Measurements from ENCODE around the gene TDRD7.
"Not testable (repeated sequence)": the region's sequence is repeated elsewhere in the genome, so short reads cannot be mapped to it uniquely, and the experiment has no call there.

Gene TDRD7

GRCh38 chr9:97431044-97431441 is 19.1 kb downstream of the TDRD7 start:
- DNase-seq = no peak

DNA sequence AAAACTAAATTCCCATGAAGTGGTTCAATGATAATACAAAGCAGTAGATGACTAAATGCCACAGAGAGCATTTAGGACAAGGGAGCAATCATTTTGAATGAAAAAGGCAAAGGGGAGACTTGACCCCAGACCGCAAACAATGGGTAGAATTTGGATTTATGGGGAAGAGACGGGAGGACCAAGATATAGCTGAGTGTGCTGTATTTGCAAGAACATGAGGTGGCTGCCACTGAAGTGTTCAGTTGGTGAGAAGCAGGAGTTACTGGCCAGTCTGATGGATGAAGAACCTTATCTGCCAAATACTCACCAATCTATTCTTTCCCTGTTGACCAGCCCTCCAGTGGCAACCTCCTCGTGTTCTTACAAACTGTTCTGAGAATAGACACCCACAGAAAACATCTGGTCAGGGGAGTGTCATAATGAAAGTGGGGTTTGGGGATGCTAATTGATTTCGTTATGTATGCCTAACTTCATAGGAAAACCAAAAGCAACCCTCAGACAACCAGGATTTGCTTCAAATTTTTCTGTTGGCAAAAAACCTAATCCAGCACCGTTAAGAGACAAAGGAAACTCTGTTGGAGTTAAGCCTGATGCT is 19.8 kb downstream of the TDRD7 start:
- no peak for DNase-seq

GRCh38 chr9:97437051-97437600 is 25.2 kb downstream of the TDRD7 start:
- no peak for DNase-seq

DNA sequence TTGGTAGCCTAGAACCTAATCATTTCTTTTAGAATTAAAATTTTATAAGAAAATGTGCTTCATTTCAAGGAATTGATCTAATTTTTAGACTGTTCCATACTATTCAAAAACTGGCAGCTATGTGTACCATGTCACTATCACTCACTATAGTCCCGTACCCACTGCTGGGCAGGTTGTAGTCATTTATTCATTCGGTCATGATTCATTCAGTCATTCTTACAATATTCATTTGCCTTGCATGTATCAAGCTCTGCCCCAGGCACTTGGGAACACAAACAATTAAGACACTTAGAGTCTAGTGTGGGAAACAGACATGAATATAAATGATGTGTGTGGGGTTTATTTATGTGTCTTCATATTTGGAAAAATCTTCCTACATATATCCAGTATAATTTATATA is 26.4 kb downstream of the TDRD7 start:
- no peak for DNase-seq

GRCh38 chr9:97438666-97439065 is 26.8 kb downstream of the TDRD7 start:
- no peak for DNase-seq

GRCh38 chr9:97440160-97440559 is 28.3 kb downstream of the TDRD7 start:
- DNase-seq = no peak

DNA sequence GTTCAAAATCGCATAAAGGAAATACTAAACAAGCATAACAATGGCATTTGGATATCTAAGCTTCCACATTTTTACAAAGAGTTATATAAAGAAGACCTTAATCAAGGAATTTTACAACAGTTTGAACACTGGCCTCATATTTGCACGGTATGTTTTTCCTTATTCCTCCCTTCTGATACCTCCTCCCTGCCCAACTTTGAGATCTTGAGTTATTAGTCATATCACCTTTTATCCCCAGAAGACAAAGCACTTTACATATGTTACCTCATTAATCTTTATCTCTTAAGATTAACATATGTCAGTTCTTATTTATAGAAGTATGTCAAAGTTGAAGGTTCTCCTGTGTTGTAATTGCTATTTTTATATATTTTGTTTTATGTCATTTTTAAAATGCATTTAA is 29.8 kb downstream of the TDRD7 start:
- no peak for DNase-seq

GRCh38 chr9:97445119-97445701 is 33.3 kb downstream of the TDRD7 start:
- DNase-seq = no peak

- DNase-seq = no peak
Observed at GRCh38 chr9:97447001-97447400, 35.1 kb downstream of the TDRD7 start.

DNA sequence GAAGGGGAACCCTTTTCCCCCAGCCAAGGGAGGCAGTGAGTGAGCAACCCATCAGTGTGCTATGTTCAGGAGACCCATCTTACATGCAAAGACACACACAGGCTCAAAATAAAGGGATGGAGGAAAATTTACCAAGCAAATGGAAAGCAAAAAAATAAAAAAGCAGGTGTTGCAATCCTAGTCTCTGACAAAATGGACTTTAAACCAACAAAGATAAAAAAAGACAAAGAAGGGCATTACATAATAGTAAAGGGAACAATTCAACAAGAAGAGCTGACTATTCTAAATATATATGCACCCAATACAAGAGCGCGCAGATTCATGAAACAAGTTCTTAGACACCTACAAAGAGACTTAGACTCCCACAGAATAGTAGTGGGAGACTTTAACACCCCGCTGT is 41.7 kb downstream of the TDRD7 start:
- DNase-seq = not testable (repeated sequence)

- not testable (repeated sequence) for DNase-seq
Observed at GRCh38 chr9:97456841-97457240, 44.9 kb downstream of the TDRD7 start.

DNA sequence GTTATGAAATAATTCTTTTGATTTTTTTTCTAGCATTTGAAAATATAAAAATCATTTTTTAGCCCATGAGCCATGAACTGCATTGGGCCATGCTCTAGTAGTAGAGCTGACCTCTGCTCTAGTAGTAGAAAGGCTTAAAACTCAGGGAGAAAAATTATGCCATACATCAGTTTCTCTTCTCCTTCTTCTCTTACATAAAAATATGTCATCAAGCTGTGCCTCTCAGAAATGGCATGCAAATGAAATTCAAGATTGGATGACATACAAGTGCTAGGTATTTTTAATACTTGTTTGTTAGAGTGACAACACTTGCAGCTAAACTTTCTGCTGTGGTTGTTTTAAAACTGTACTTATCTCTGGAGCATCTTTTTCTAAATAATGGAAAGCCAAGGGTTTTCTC is 47.4 kb downstream of the TDRD7 start:
- DNase-seq = no peak

DNA sequence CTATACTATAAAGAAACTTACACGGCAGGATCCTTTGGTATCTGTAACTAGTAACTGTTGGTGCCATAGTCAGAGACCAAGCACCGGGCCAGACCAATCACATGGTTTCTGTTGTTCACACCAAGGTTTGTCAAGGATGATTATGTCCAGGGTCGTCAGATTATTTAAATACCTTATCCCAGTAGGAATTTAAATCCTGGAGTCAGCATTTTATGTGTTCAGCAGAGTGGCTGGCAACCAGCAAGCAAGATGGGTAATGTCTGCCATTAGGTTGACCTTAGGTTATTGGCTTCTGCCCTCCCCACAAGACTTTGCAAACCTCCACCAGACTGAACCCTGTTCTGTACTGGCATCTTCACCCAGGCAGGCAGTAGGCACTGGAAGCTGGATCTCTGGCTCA is 50.3 kb downstream of the TDRD7 start:
- no peak for DNase-seq

GRCh38 chr9:97462914-97463313 is 51.0 kb downstream of the TDRD7 start:
- DNase-seq = no peak

- peak; percentile 43 to 53 for DNase-seq
Observed at GRCh38 chr9:97468658-97469448, 57.0 kb downstream of the TDRD7 start.

DNA sequence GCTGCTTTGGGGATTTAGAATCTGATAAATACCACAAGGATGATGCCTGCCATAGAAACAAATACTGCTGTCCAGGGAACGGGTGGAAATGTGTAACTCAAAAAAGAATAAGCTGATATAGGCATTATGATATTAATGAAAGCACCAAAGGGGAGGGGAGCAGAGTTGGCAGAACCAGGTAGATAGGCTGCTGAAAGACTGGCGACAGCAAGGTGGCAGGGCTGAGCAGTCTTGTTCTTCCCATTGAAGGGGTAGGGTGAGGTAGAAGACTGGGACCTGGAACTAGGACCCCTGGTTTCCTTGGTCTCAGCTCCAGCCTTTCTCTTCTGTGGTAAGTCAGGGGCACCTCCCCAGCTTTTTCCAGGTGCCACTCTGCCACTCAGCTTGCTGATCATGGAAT is 58.2 kb downstream of the TDRD7 start:
- no peak for DNase-seq

- no peak for DNase-seq
Observed at GRCh38 chr9:97473717-97474116, 61.8 kb downstream of the TDRD7 start.

- DNase-seq = no peak
Observed at GRCh38 chr9:97474372-97474925, 62.6 kb downstream of the TDRD7 start.

- DNase-seq = no peak
Observed at GRCh38 chr9:97475059-97475458, 63.2 kb downstream of the TDRD7 start.

- no peak for DNase-seq
Observed at GRCh38 chr9:97478301-97478981, 66.5 kb downstream of the TDRD7 start.

DNA sequence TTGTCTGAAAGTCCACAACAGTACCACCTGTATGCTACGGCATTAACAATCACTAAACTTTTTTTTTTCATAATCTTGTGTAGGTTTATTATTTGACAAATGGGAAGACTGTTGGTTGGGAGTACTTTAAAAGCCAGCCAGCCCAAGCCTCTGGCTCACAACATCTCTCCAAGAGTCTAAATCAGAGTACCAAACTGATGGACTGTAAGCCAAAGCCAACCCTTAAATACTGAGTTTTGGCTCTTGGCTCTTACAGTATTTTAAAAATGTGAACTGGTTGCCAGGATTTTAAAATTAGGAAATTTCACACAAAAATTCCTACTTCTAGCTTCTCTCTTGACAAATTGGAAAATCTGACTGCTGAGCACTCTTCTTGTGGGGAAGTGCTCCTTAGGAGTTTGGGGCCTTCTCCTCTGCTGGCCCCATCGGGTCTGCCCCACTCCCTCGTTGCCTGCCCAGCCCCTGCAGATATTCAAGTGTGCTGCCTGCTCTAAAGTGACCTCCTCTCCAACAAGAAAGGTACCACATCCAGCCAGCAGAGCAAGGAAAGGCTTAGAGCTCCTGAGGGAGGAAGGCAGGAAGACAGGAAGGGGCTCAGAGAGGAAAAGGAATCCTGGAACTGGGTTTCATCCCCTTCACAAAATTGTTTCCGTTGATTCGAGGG is 67.7 kb downstream of the TDRD7 start:
- no peak for DNase-seq

DNA sequence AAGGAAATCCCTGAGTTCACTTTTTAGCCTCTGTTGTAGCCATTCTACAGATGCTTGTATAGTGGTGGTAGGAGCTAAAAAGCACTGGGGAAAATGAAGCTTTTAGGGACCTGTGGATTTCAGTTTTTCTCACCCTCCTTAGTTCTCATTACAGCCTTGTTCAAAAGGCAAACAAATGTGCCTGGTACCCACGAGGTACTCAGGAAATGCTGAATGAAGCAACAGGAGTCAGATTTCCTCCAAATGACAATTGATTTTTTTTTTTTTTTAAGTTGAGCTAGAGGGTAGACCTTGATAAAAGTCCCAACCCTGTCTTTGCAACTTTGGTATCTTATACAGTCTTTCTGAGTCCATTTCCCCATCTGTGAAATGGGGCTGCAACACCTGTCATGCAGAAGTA is 68.3 kb downstream of the TDRD7 start:
- DNase-seq = no peak

DNA sequence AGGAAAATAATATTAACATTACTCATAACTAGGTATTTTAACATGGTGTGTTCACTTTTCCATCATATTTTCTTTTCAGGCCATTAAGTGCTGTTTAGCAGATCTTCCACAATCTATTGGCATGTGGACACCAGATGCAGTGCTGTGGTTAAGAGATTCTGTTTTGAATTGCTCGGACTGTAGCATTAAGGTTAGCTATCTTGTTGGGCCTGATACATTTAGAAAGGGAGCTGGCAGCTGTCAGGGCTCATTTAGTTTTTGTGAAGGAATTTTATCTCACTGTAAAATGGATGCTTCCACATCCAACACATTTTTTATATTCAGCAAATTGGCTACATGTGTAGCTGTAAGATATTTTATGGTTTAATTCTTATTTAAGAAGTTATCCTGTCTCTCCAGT is 68.9 kb downstream of the TDRD7 start:
- DNase-seq = no peak

Measured in Kasumi-1 (cell line).